ENCODE measurements around the gene IL2RA. TPM values are rescaled to one million over a fixed set of nuclear protein-coding genes. Genes with fewer than 3 reads are reported as not detected.

IL2RA gene
- total RNA-seq, 1 experiment from 2014 or later = not detected

DNA sequence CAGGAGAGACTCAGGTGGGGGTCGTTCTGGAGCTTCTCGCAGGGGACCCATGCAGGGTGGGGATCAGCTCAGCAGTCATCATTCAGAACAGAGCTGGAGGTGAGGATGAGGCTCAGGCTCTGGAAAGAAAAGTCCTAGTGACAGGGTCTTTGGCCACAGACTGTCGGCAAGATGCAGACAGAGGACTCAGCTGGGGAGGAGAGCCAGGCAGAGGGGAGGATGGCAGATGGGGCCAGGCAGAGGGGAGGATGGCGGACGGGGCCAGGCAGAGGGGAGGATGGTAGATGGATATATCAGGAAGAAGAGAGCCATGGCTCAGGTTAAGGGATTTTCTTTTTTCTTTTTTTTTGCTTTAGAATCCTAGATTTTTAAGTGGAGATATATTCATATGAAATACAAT is 77.1 kb downstream of the IL2RA start:
- Histone ChIP-seq H3K27me3 (ENCODE audit: low read length) (no peaks in the 10 kb centered on the region), H3K9me3 (ENCODE audit: low read length) (no peaks in the 10 kb centered on the region), H3K4me2 (ENCODE audit: low read length) (no peak overlapping the region), H3K27ac (ENCODE audit: low read length) (no peak overlapping the region), H3K36me3 (ENCODE audit: low read depth, low read length) (no peaks in the 10 kb centered on the region), H3F3A (ENCODE audit: low read length, unreplicated experiment) (no peaks in the 10 kb centered on the region), H3K4me1 (ENCODE audit: insufficient read depth, low read length) (no peaks in the 10 kb centered on the region), H4K20me1 (ENCODE audit: low read length) (no peaks in the 10 kb centered on the region), H3K9ac (ENCODE audit: low read length) (no peak overlapping the region), H3K4me3 (ENCODE audit: low read length) (no peak overlapping the region), H2AFZ (ENCODE audit: low read length) (no peak overlapping the region), H3K79me2 (ENCODE audit: low read length) (no peaks in the 10 kb centered on the region), H3K9me2 (replicated peaks; ENCODE audit: low read length) (no peaks in the 10 kb centered on the region)
- TF ChIP-seq, protein P1, sequence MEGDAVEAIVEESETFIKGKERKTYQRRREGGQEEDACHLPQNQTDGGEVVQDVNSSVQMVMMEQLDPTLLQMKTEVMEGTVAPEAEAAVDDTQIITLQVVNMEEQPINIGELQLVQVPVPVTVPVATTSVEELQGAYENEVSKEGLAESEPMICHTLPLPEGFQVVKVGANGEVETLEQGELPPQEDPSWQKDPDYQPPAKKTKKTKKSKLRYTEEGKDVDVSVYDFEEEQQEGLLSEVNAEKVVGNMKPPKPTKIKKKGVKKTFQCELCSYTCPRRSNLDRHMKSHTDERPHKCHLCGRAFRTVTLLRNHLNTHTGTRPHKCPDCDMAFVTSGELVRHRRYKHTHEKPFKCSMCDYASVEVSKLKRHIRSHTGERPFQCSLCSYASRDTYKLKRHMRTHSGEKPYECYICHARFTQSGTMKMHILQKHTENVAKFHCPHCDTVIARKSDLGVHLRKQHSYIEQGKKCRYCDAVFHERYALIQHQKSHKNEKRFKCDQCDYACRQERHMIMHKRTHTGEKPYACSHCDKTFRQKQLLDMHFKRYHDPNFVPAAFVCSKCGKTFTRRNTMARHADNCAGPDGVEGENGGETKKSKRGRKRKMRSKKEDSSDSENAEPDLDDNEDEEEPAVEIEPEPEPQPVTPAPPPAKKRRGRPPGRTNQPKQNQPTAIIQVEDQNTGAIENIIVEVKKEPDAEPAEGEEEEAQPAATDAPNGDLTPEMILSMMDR (conservative IDR thresholded peaks at IDR 0.05; ENCODE audit: low read depth, low read length) = no peak
- TF ChIP-seq EZH2 (IDR thresholded peaks at IDR 0.05; ENCODE audit: low read length, unreplicated experiment) (no peak), EZH2phosphoT487 (IDR thresholded peaks at IDR 0.05; ENCODE audit: borderline replicate concordance, low read length) (no peak)
- ChIA-PET POLR2A (ENCODE audit: unreplicated experiment) (no interaction called here), CTCF (no interaction called here)
- BruUV-seq (replicated peaks) = no TSS peak
- DNase-seq = no peak
- no peak for ATAC-seq
- intact Hi-C loops (cut with micrococcal nuclease) = no loop called here

DNA sequence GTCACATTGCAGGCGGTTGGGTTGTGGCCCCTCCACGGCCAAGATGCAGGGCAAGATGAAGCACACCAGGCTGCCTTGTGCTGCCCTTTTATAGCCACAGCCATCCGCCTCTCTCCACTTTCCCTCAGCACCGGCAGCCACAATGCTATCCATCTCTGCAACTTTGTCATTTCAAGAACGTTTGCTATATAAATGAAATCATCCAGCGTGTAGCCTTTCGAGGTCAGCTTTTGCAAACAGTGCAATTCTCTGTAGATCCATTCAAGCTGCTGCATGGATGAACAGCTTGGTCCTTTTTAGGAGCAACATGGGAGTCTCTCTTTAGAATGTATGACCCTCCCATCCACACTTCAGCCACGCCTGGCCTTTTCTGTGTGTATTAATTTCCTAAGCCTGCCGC is 78.4 kb downstream of the IL2RA start:
- no peaks in the 10 kb centered on the region for H3K9me3 ChIP-seq (ENCODE audit: low read length)
- no peaks in the 10 kb centered on the region for H3K4me1 ChIP-seq (ENCODE audit: insufficient read depth, low read length)
- no peaks in the 10 kb centered on the region for H3K27me3 ChIP-seq (ENCODE audit: low read length)
- H3K36me3 ChIP-seq (ENCODE audit: low read depth, low read length) = no peaks in the 10 kb centered on the region
- no peak overlapping the region for H3K4me2 ChIP-seq (ENCODE audit: low read length)
- no TSS peak for BruUV-seq (replicated peaks)
- no peaks in the 10 kb centered on the region for H4K20me1 ChIP-seq (ENCODE audit: low read length)
- no peaks in the 10 kb centered on the region for H3F3A ChIP-seq (ENCODE audit: low read length, unreplicated experiment)
- TF ChIP-seq EZH2 (IDR thresholded peaks at IDR 0.05; ENCODE audit: low read length, unreplicated experiment) = no peak
- TF ChIP-seq, protein P1 (conservative IDR thresholded peaks at IDR 0.05; ENCODE audit: low read depth, low read length) = no peak
- TF ChIP-seq EZH2phosphoT487 (IDR thresholded peaks at IDR 0.05; ENCODE audit: borderline replicate concordance, low read length) = no peak
- ChIA-PET CTCF (no interaction called here), POLR2A (ENCODE audit: unreplicated experiment) (no interaction called here)
- no peak overlapping the region for H3K27ac ChIP-seq (ENCODE audit: low read length)
- intact Hi-C loops (cut with micrococcal nuclease) = no loop called here
- DNase-seq = no peak
- H3K9ac ChIP-seq (ENCODE audit: low read length) = no peak overlapping the region
- no peak for ATAC-seq
- no peaks in the 10 kb centered on the region for H3K9me2 ChIP-seq (replicated peaks; ENCODE audit: low read length)
- no peaks in the 10 kb centered on the region for H3K79me2 ChIP-seq (ENCODE audit: low read length)
- no peak overlapping the region for H3K4me3 ChIP-seq (ENCODE audit: low read length)
- H2AFZ ChIP-seq (ENCODE audit: low read length) = no peak overlapping the region

- Histone ChIP-seq H3F3A (ENCODE audit: low read length, unreplicated experiment) (no peaks in the 10 kb centered on the region), H3K9ac (ENCODE audit: low read length) (no peak overlapping the region), H3K36me3 (ENCODE audit: low read depth, low read length) (no peaks in the 10 kb centered on the region), H3K9me2 (replicated peaks; ENCODE audit: low read length) (no peaks in the 10 kb centered on the region), H3K4me2 (ENCODE audit: low read length) (no peak overlapping the region), H3K4me1 (ENCODE audit: insufficient read depth, low read length) (no peaks in the 10 kb centered on the region), H3K9me3 (ENCODE audit: low read length) (no peaks in the 10 kb centered on the region), H4K20me1 (ENCODE audit: low read length) (no peaks in the 10 kb centered on the region), H3K79me2 (ENCODE audit: low read length) (0 out of 2 replicates have a peak, but pooled peaks cover under 1% of the 10 kb centered on the region), H3K27ac (ENCODE audit: low read length) (no peak overlapping the region), H2AFZ (ENCODE audit: low read length) (no peak overlapping the region), H3K4me3 (ENCODE audit: low read length) (no peak overlapping the region), H3K27me3 (ENCODE audit: low read length) (no peaks in the 10 kb centered on the region)
- DNase-seq = no peak
- no TSS peak for BruUV-seq (replicated peaks)
- intact Hi-C loops (cut with micrococcal nuclease) = no loop called here
- POLR2A ChIA-PET (ENCODE audit: unreplicated experiment) = no interaction called here
- CTCF ChIA-PET = no interaction called here
- no peak for ATAC-seq
- TF ChIP-seq EZH2 (IDR thresholded peaks at IDR 0.05; ENCODE audit: low read length, unreplicated experiment) = no peak
- TF ChIP-seq, protein P1 (conservative IDR thresholded peaks at IDR 0.05; ENCODE audit: low read depth, low read length) = no peak
- no peak for TF ChIP-seq EZH2phosphoT487 (IDR thresholded peaks at IDR 0.05; ENCODE audit: borderline replicate concordance, low read length)
Observed at GRCh38 chr10:5981529-5981928, 80.6 kb downstream of the IL2RA start.

Measured in PC-3 (cell line).